Right atrium auricular region (tissue), 2 donors: ENCODE results near the gene FGF14. TPM values are rescaled to one million over a fixed set of nuclear protein-coding genes. Genes with fewer than 3 reads are reported as not detected.

Experiments
- DNase-seq: peaks from one replicate; pipeline ENCODE4 v3.0.0-alpha.2; 2019; ENCODE audit warnings: low spot score
- H3K27ac ChIP-seq, 2 donors: fragments of 200-600 bp; sonication (generic); 1 replicate in 1 of 2; 2 replicates in 1 of 2; pipeline ENCODE4 v1.5.1; 2016 to 2019
- H3K27me3 ChIP-seq, 2 donors: fragments of 200-600 bp; sonication (generic); one replicate each; pipeline versions ENCODE4 v1.5.1 to v1.6.0; 2017 to 2019
- H3K36me3 ChIP-seq: fragments of 200-600 bp; sonication (generic); one replicate; pipeline ENCODE4 v1.5.1; 2016
- H3K4me1 ChIP-seq, 2 donors: fragments of 200-600 bp; sonication (generic); one replicate each; pipeline versions ENCODE4 v1.5.1 to v1.6.0; 2017 to 2019
- H3K4me3 ChIP-seq, 2 donors: fragments of 200-600 bp; sonication (generic); 1 replicate in 1 of 2; 2 replicates in 1 of 2; pipeline ENCODE4 v1.5.1; 2017 to 2019; ENCODE audit warnings: mild to moderate bottlenecking in 1 of 2, moderate library complexity in 1 of 2
- H3K9me3 ChIP-seq, 2 donors: fragments of 200-600 bp; sonication (generic); one replicate each; pipeline ENCODE4 v1.5.1; 2019
- total RNA-seq, 2 donors: library from RNA; depleted of rRNA; stranded (reverse); fragments of >200 nt; gene quantifications; one replicate each; pipeline ENCODE4 v1.1.0, GENCODE V29; 2016
- TF ChIP-seq, protein P1 (sequence below), 2 donors: fragments of 200-600 bp; sonication (generic); IDR thresholded peaks; one replicate each; pipeline ENCODE4 v1.5.1; 2019; ENCODE audit warnings: antibody characterized with exemption in 2 of 2

Gene FGF14
- total RNA-seq, 2 donors from 2014 or later: 1.3 to 1.7 TPM

DNA sequence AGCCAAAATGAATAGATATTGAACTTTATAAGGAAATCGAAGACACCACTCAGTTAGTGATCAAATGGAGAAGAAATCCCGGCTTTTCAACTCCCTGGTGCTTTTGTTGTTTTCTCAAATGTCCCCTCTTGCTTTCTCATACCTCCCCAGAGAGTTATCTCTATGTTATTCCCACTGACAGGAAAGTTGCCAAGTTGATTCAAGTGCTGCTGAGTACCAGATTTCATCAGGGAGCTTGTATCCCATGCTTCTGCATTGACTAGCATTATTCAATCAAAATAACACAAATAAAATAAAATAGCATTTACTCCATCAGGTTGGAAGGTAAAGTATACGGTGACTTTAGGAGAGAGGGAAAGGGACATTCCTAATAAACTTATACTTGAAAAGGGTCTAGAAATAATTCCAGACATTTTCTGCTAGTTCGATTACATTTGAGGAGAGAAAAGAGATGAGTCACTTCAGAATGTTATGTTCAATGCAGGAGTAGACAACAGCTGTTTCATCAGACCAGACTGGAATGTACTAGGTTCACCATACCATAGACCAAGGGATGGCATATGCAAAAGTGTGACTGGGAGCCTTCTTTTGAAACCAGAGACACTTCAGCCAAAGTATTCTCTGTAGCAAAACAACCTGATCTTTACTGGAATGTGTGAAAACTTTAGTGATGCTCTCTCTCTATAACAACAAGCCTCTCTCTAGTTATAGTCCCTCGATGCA, 397.8 kb downstream of the FGF14 start:
- H3K27ac ChIP-seq: peak overlapping the region in 1 of 2 donors; percentile 69
- no peaks in the 10 kb centered on the region for H3K9me3 ChIP-seq
- H3K36me3 ChIP-seq: no peaks in the 10 kb centered on the region
- H3K4me3 ChIP-seq: no peak overlapping the region
- H3K4me1 ChIP-seq: peaks cover 0 to 26% of the 10 kb centered on the region in 2 donors
- H3K27me3 ChIP-seq: no peaks in the 10 kb centered on the region
- DNase-seq: no peak
- TF ChIP-seq, protein P1, sequence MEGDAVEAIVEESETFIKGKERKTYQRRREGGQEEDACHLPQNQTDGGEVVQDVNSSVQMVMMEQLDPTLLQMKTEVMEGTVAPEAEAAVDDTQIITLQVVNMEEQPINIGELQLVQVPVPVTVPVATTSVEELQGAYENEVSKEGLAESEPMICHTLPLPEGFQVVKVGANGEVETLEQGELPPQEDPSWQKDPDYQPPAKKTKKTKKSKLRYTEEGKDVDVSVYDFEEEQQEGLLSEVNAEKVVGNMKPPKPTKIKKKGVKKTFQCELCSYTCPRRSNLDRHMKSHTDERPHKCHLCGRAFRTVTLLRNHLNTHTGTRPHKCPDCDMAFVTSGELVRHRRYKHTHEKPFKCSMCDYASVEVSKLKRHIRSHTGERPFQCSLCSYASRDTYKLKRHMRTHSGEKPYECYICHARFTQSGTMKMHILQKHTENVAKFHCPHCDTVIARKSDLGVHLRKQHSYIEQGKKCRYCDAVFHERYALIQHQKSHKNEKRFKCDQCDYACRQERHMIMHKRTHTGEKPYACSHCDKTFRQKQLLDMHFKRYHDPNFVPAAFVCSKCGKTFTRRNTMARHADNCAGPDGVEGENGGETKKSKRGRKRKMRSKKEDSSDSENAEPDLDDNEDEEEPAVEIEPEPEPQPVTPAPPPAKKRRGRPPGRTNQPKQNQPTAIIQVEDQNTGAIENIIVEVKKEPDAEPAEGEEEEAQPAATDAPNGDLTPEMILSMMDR (IDR thresholded peaks at IDR 0.05): no peak

DNA sequence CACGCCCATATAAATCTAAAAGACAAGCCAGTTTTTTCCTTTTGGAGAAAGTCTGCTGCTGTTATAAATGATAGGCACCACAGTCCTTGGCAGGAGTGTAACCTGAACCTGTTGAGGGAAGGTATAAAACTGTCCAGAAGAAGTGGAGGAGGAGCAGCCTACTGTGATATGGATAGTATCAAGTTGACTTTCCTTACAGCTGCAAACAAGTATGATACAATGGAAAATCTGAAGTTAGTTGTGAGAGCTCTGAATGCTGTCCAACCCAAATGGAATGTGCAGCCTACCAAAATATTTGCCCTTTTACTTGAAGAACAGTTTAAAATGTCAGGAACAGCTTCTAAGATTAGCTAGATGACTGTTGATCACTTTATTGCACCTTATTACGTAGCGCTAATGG, 399.6 kb downstream of the FGF14 start:
- Histone ChIP-seq H3K27me3 (no peaks in the 10 kb centered on the region), H3K4me1 (peaks cover 0 to 26% of the 10 kb centered on the region in 2 donors), H3K9me3 (no peaks in the 10 kb centered on the region), H3K4me3 (no peak overlapping the region), H3K36me3 (no peaks in the 10 kb centered on the region), H3K27ac (peak overlapping the region; percentile 40 to 69)
- no peak for DNase-seq
- TF ChIP-seq, protein P1 (IDR thresholded peaks at IDR 0.05): no peak

DNA sequence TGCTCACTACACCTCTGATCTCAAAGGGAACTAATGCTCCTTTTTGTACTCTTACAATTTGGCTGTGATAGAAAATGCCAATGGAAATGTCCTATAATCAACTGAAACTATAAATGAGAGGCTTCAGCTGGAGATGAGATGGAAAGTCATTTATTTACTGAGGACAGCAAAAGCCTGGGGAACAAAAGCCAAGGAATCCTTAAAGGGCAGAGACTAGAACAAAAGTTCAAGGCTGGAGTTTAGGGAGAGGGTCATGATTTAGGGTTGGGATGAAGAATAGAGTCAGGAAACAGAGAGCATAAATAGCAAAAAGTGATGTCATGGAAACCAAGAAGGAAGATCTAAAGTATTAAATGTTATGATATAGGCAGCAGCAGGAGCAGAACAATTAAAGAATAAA, 401.1 kb downstream of the FGF14 start:
- DNase-seq: no peak
- Histone ChIP-seq H3K36me3 (no peaks in the 10 kb centered on the region), H3K4me3 (no peak overlapping the region), H3K9me3 (no peaks in the 10 kb centered on the region), H3K27ac (peak overlapping the region in 1 of 2 donors; percentile 69), H3K27me3 (no peaks in the 10 kb centered on the region), H3K4me1 (peaks cover 0 to 26% of the 10 kb centered on the region in 2 donors)
- TF ChIP-seq, protein P1 (IDR thresholded peaks at IDR 0.05): no peak

DNA sequence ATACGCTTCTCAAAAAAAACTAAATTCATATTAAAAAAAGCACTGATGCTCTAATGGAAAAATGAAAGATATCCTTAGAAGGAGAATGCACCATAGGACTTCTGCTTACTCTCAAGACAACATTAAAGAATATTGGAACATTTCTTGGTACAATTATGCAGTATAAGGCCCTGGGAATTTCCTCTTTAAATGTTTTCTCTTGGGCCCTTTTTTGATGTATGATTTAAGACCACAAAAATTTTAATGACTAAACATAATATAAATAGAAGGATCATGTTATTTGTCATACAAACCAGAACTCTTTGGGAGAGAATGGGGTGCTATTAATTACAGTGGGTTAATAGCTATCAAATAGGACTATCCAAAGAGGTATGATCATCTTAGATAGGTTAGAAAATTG, 403.7 kb downstream of the FGF14 start:
- no peaks in the 10 kb centered on the region for H3K27me3 ChIP-seq
- no peaks in the 10 kb centered on the region for H3K9me3 ChIP-seq
- H3K27ac ChIP-seq: no peak overlapping the region
- H3K36me3 ChIP-seq: no peaks in the 10 kb centered on the region
- no peak for DNase-seq
- TF ChIP-seq, protein P1 (IDR thresholded peaks at IDR 0.05): no peak
- H3K4me3 ChIP-seq: no peak overlapping the region
- peaks cover 0 to 16% of the 10 kb centered on the region in 2 donors for H3K4me1 ChIP-seq

DNA sequence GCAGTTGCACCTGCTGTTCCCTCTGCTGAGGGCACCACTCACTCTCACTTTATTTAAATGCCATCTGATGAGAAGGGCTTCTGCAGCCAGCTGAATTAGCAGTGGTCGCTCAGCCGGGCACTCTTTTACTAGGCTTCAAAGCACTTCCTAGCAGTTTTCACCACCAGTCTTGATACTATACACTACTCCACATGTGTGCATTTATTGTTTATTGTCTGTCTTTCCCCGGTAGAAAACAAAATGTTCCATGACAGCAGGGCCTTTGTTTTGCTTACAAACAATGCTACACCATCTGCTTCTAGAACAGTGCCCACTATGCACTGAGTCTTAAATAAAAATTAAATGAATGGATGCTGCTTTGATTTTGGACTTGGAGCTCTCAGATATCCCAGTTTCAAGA, 404.9 kb downstream of the FGF14 start:
- H3K27me3 ChIP-seq: no peaks in the 10 kb centered on the region
- H3K4me1 ChIP-seq: peaks cover 0 to 4% of the 10 kb centered on the region in 2 donors
- no peak overlapping the region for H3K27ac ChIP-seq
- TF ChIP-seq, protein P1 (IDR thresholded peaks at IDR 0.05): no peak
- DNase-seq: no peak
- no peak overlapping the region for H3K4me3 ChIP-seq
- H3K9me3 ChIP-seq: no peaks in the 10 kb centered on the region
- H3K36me3 ChIP-seq: no peaks in the 10 kb centered on the region
